ENCODE data around the gene SPOCK2. TPM values are rescaled to one million over a fixed set of nuclear protein-coding genes. Genes with fewer than 3 reads are reported as not detected.
"Not testable (repeated sequence)": the region's sequence is repeated elsewhere in the genome, so short reads cannot be mapped to it uniquely, and the experiment has no call there.

The SPOCK2 gene
- total RNA-seq, 4 donors from 2014 or later = 8.3 to 24.6 (median 16.2) TPM

DNA sequence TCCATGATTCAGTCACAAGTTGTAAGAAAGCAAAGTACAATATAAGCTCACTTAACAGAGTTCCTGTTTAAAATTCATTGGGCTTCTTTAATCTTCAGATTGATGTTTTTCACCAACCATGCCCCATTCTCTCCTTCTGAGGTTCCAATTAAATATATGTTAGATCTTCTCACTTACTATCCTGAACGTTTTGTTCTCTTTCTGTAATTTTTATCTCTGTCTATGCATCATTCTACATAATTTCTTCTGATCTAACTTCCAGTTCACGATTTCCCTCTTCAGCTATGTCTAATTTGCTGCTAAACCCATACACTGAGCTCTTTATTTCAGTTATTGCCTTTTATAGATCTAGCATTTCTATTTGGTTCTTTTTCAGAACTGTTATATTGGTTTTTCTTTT, 28.0 kb upstream of the SPOCK2 start:
- TF ChIP-seq, protein P1, sequence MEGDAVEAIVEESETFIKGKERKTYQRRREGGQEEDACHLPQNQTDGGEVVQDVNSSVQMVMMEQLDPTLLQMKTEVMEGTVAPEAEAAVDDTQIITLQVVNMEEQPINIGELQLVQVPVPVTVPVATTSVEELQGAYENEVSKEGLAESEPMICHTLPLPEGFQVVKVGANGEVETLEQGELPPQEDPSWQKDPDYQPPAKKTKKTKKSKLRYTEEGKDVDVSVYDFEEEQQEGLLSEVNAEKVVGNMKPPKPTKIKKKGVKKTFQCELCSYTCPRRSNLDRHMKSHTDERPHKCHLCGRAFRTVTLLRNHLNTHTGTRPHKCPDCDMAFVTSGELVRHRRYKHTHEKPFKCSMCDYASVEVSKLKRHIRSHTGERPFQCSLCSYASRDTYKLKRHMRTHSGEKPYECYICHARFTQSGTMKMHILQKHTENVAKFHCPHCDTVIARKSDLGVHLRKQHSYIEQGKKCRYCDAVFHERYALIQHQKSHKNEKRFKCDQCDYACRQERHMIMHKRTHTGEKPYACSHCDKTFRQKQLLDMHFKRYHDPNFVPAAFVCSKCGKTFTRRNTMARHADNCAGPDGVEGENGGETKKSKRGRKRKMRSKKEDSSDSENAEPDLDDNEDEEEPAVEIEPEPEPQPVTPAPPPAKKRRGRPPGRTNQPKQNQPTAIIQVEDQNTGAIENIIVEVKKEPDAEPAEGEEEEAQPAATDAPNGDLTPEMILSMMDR (IDR thresholded peaks at IDR 0.05) = no peak
- ATAC-seq (ENCODE audit: low FRiP score) (no peak), DNase-seq (ENCODE audit: low spot score) (no peak)

DNA sequence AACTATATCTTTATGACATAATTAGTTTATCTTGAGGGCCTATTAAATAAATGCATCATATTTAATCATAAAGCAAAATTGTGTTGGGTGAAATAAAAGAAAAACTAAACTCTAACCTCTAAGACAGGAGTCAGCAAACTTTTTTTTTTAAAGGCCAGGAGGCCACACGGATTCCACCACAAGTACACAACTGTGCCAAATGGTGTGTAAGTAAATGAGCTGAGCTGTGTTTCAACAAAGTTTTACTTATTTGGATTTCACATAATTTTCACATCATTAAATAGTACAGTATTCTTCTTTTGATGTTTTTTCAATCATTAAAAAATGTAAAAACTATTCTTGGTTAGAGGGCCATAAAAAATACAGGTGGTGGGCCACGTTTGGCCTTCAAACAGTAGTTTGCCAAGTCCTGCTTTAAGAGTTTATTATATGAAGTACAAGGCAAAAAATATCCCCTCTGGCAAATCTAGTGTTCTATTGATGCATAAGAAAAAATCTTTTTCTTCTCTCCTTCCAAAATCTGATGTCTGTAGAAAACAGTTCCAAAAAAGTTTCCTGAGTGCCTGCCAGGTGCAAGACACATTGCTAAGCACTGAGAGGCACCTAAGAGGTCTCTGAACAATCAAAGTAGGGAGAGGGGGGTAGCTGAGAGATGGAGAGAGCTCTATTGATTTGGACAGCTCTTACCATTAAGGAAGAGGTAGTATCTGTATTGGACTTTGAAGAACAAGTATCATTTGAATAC, 26.5 kb upstream of the SPOCK2 start:
- TF ChIP-seq, protein P1 (IDR thresholded peaks at IDR 0.05) = no peak
- ATAC-seq (ENCODE audit: low FRiP score) (no peak), DNase-seq (ENCODE audit: low spot score) (no peak)

DNA sequence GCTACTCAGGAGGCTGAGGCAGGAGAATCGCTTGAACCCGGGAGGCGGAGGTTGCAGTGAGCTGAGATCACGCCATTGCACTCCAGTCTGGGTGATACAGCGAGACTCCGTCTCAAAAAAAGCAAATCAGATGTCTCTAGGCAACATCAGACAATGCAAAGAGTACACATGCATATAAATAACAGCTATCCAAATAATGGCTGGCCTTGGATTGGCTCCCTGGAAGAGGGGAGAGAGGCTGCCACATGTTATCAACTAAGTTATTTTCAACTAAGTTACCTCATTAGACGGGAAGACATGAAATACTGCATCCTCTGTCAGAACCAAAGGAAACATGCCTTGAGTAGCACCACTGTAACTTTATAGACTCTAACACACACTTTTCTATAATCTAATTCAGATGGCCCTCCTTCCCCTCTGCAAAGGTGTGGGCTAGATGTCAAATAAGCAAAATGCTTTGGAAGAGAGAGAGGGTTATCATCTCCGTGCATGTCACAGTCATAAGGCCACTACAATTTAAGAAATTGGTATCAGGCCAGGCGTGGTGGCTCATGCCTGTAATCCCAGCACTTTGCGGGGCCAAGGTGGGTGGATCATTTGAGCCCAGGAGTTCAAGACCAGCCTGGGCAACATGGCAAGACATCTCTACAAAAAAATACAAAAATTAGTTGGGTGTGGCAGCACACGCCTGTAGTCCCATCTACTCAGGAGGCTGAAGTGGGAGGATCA, 22.5 kb upstream of the SPOCK2 start:
- ATAC-seq (ENCODE audit: low FRiP score) (no peak), DNase-seq (ENCODE audit: low spot score) (no peak)
- TF ChIP-seq, protein P1 (IDR thresholded peaks at IDR 0.05) = no peak

DNA sequence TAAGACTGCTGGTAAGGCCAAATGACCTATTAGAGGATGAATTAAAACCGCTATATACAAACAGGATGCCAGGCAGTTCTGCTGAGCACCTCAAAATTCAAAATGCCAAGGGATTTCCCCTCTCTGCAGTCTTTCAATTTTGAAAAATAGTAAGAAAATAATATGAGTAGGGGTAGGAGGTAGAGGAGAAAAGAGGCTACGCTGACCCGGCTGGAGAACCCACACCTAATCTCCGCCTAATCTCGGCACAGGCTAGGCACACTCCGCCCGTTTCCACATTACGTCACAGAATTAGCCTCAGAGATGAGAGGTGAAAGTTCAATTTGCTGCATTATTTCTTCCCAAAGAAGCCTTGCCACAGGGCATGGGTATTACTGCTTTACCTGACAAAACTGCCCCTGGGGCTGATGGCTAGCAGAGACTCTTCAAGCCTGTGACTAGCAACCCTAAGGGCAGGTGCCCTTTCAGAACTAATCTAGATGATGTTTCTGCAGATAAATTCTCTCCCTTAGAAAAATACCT, 21.3 kb upstream of the SPOCK2 start:
- TF ChIP-seq, protein P1 (IDR thresholded peaks at IDR 0.05) = no peak
- no peak for DNase-seq (ENCODE audit: low spot score)
- no peak for ATAC-seq (ENCODE audit: low FRiP score)

DNA sequence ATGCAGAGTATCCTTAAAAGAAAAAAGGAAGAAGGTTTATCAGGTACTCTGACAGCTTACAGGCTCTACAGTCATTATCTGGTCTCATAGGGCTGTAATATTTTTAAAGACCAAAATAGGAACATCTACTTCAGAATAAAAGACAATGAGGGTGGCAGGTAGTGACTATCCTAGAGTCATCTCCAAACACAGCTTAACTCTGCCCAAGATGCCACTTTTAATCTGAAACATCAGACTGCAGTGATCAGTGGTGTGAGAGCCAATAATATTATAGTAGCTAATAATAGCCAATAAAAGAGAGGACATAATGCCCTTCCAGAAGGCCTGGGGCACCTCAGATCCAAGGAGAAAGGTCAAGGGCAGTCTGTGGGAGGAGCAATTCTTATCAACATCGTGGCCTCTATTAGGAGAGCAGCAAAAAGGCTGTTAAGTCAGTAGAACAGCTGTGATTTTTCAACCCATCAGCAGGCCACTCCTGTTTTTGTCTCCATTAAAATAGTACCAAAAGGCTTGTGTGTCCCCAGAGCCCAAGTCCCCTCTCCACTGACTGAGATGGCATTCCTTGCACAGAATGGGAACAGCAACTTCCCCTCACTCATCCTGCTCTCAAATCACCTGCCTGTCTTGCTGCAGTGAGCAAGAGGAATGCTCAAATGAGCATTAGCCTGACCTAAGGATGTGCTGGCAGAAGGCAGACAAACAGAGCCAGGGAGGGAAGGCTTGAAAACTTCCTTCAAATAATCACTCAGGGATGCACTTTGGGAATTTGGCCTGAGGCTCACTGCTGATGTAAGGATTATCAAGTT, 20.7 kb upstream of the SPOCK2 start:
- no peak for DNase-seq (ENCODE audit: low spot score)
- TF ChIP-seq, protein P1 (IDR thresholded peaks at IDR 0.05) = no peak
- no peak for ATAC-seq (ENCODE audit: low FRiP score)

DNA sequence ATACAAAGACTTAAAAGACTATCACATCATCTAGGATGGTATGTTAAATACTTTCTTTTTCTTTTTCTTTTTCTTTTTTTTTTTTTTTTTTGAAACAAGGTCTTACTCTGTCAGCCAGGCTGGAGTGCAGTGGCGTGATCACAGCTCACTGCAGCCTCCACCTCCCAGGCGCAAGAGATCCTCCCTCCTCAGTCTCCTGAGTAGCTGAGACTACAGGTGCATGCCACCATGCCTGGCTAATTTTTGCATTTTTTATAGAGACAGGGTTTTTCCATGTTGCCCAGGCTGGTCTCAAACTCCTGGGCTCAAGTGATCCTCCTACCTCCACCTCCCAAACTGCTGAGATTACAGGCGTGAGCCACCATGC, 19.6 kb upstream of the SPOCK2 start:
- not testable (repeated sequence) for ATAC-seq (ENCODE audit: low FRiP score); DNase-seq (ENCODE audit: low spot score)
